GM18858 (cell line): Measurements from ENCODE around the gene MTAP.
A peak's percentile ranks its signal among the peaks of the same experiment; 100 is the strongest.

Experiments
- ATAC-seq: cut with Tn5 transposase; IDR thresholded peaks from one replicate; pipeline ENCODE4 v1.9.1; 2021; ENCODE audit not compliant: unreplicated experiment

Gene MTAP

GRCh38 chr9:21967702-21968101 lies 165.3 kb downstream of the MTAP start:
- ATAC-seq: no peak

DNA sequence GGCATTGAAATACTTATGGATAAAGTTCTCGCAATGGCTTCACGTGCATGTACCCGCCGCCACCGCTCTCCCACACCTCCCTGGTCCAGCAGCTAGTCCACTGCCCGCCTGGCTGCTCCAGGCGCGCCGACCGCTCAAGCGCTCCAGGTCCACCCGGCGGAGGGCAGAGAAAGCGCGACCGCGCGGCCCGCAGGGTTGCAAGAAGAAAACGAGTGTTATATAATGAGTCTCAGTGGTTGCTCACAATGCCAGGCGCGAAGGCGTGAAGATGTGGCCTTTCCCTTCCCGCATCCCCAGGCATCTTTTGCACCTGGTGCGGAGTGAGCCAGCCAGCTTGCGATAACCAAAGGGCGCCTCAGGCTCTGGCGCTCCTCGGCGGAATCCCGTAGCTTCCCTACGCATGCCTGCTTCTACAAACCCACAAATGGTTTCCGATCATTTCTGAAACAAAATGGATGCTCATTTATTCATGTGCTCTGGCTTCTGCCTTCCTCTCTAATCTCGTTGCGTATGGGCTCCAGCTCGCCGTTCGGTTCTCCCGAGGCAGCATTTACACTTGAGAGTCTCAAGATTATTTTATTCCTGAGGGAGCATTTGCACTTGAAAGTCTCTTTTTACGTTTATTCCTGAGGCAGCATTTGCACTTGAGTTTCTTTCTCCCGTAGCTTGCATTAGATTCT lies 166.0 kb downstream of the MTAP start:
- ATAC-seq: no peak

DNA sequence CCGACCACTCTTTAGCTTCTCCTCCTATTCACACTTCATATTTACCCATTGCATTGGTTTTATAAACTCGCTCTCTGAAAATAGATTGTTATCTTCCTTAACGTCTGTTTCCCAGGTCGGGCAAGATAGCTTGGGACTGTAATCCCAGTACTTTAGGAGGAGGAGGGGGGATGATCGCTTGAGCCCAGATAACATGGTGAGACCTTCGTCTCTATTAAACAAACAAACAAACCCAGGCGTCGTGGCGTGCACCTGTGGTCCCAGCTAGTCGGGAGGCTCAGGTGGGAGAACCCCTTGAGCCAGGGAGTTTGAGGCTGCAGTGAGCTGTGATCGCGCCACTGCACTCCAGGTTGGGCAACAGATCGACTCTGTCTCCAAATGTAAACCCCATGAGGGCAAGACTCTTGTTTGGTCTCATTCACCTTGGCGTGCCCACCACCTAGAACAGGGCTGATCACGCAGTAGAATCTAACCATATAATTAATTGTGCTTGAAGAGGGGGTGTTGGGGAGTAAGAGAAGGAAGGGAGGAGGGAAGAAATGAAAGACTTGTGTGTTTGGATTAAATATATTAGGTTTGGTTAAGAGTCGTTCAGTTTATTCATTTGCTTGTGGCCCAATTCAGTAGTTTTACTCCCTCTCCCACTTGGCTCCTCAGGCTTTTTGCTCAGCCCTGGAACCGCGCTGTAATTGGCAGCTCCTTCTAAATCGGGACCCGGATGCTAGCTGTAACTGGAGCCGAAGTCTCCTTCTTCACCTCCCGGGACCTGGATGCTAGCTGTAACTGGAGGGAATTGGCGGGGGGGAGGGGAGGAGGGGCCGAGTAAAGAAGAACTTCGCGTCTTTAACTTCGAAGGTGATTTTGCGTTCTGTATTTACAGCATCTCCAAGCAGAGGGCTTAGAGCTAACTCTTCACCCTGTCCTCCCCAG lies 166.8 kb downstream of the MTAP start:
- ATAC-seq: no peak

DNA sequence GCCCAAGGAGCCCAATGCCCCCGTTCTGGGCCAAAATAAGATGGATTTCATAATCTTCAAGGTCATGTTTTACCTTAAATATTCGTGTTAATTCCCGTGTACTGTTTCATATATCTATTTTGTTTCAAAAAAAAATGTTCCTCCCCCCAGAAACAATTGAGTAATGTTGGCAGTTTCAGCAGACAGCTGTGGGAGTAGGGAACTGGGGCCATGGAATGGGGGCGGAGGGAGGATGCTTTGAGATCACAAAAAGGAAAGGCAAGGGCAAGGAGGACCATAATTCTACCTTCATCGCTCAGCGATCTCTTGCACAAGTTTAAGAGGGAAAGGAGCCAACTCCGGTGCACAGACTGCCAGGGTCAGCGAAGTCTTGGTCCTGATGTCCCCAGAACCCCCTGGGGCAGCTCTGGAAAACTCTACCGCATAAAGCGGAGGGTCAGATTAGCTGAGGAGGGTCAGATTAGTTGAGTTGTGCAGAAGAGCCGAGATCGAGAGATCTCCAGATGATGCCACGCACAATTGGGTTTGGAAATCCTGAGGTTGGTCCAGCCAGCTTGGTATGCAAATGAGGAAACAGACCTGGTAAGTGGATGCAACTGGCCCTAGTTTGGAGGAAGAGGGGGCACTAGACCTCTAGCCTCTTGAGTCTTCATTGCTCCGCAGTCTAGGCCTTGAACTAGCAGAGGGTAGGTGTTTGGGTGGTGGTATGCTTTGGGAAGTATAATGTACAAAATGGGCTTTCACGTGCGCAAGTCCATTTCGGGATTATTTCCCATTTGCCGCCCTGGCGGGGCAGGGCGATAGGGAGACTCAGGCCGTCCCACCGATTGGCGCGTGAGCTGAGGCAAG lies 167.7 kb downstream of the MTAP start:
- no peak for ATAC-seq

DNA sequence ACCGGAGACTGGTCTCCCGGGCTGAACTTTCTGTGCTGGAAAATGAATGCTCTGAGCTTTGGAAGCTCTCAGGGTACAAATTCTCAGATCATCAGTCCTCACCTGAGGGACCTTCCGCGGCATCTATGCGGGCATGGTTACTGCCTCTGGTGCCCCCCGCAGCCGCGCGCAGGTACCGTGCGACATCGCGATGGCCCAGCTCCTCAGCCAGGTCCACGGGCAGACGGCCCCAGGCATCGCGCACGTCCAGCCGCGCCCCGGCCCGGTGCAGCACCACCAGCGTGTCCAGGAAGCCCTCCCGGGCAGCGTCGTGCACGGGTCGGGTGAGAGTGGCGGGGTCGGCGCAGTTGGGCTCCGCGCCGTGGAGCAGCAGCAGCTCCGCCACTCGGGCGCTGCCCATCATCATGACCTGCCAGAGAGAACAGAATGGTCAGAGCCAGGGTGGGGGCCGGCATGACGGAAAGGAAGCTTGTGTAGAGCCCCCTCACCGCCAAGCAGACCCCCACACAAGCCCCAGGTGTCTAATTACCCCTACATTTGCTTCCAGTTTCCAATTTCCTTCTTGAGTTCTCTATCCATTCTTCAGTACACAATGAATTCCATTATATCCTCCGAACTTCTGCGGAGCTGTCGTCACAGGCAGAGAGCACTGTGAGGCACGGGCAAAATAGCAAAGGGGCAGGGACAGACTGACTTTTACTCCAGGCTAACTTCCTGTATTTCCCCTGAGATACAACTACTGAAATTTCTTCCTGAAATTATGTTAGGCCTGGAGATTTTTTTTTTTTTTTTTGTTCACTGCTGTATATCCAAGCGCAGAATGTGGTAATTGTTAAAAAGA lies 168.6 kb downstream of the MTAP start:
- ATAC-seq: no peak

- ATAC-seq: no peak
These were observed 169.9 kb downstream of the MTAP start for GRCh38 chr9:21972361-21972760.

GRCh38 chr9:21974343-21974721 lies 171.9 kb downstream of the MTAP start:
- ATAC-seq: no peak

- ATAC-seq: no peak
These were observed 172.4 kb downstream of the MTAP start for GRCh38 chr9:21974722-21975409.

GRCh38 chr9:21976334-21976875 lies 174.0 kb downstream of the MTAP start:
- no peak for ATAC-seq

GRCh38 chr9:21982391-21982790 lies 180.0 kb downstream of the MTAP start:
- ATAC-seq: no peak

- ATAC-seq: no peak
These were observed 180.6 kb downstream of the MTAP start for GRCh38 chr9:21982861-21983560.

DNA sequence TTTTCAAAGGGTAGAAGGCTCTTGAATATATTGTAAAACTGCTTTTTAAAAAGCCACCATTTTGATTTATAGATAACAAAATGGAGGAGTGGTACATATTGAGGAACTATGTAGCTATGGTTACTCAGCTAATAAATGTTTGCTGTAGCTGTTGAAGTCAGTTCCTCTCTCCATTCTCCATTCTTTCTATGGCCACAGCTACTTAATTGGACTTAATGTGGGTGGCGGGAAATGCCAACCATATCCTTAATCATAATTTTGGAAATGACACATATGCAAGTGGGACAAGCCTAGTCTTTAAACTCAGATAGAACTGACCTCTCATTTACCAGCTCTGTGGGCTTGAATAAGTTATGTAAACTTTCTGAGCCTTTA lies 181.1 kb downstream of the MTAP start:
- ATAC-seq: no peak

GRCh38 chr9:21984101-21984500 lies 181.7 kb downstream of the MTAP start:
- no peak for ATAC-seq

- ATAC-seq: peak; percentile 58
These were observed 183.7 kb downstream of the MTAP start for GRCh38 chr9:21985964-21986667.
